ENCODE measurements around the gene ZNF462. TPM values are rescaled to one million over a fixed set of nuclear protein-coding genes. Genes with fewer than 3 reads are reported as not detected.

ZNF462 gene
- total and polyA plus RNA-seq, 7 donors: 2.0 to 102 (median 16.3) TPM

- DNase-seq (no peak), ATAC-seq (peak in 2 of 4 donors; percentile 12 to 22)
- no peak overlapping the region for H3K4me3 ChIP-seq
- H3K9me3 ChIP-seq: no peaks in the 10 kb centered on the region
- peak overlapping the region; percentile 71 for H3K27ac ChIP-seq
- 7 to 17% (median 11%) methylated on average over 3 of the region's 3 CpGs for WGBS, 3 donors
- intact Hi-C loops (cut with DNase I): loop anchor here (10.0 kb wide), 4 partner anchors 165 to 965 kb away; no protein-coding TSS in a partner anchor
- H3K27me3 ChIP-seq (ENCODE audit: insufficient read depth in 3 of 3, low read length in 2 of 3): no peaks in the 10 kb centered on the region
- peaks cover 65% of the 10 kb centered on the region for H3K4me1 ChIP-seq
- no peaks in the 10 kb centered on the region for H3K36me3 ChIP-seq (ENCODE audit: insufficient read depth in 1 of 2, low read depth in 1 of 2)
- no peak for TF ChIP-seq CTCF (IDR thresholded peaks at IDR 0.05)
Measured at GRCh38 chr9:106869458-106869857, 6.5 kb downstream of the ZNF462 start.

- no peaks in the 10 kb centered on the region for H3K36me3 ChIP-seq (ENCODE audit: insufficient read depth in 1 of 2, low read depth in 1 of 2)
- H3K9me3 ChIP-seq: no peaks in the 10 kb centered on the region
- intact Hi-C loops (cut with DNase I): no loop called here
- no peaks in the 10 kb centered on the region for H3K27me3 ChIP-seq (ENCODE audit: insufficient read depth in 3 of 3, low read length in 2 of 3)
- no peak for TF ChIP-seq CTCF (IDR thresholded peaks at IDR 0.05)
- peaks cover 89% of the 10 kb centered on the region for H3K4me1 ChIP-seq
- ATAC-seq: no peak
- peak overlapping the region; percentile 71 for H3K27ac ChIP-seq
- WGBS, 3 donors: 93 to 96% (median 96%) methylated on average over 5 of the region's 5 CpGs
- no peak overlapping the region for H3K4me3 ChIP-seq
- DNase-seq: no peak
Measured at GRCh38 chr9:106872641-106873040, 9.7 kb downstream of the ZNF462 start.

GRCh38 chr9:106874031-106874430, 11.1 kb downstream of the ZNF462 start:
- no peaks in the 10 kb centered on the region for H3K27me3 ChIP-seq (ENCODE audit: insufficient read depth in 3 of 3, low read length in 2 of 3)
- no peaks in the 10 kb centered on the region for H3K36me3 ChIP-seq (ENCODE audit: insufficient read depth in 1 of 2, low read depth in 1 of 2)
- no peaks in the 10 kb centered on the region for H3K9me3 ChIP-seq
- DNase-seq: no peak
- WGBS, 3 donors: 90 to 100% (median 94%) methylated on average over 3 of the region's 3 CpGs
- TF ChIP-seq CTCF (IDR thresholded peaks at IDR 0.05): no peak
- no peak overlapping the region for H3K4me3 ChIP-seq
- peaks cover 88% of the 10 kb centered on the region for H3K4me1 ChIP-seq
- peak overlapping the region; percentile 74 for H3K27ac ChIP-seq
- no peak for ATAC-seq
- intact Hi-C loops (cut with DNase I): no loop called here

GRCh38 chr9:106874652-106875051, 11.7 kb downstream of the ZNF462 start:
- peak overlapping the region; percentile 74 for H3K27ac ChIP-seq
- TF ChIP-seq CTCF (IDR thresholded peaks at IDR 0.05): no peak
- ATAC-seq (peak in 3 of 4 donors; percentile 66 to 84 (median 69)), DNase-seq (no peak)
- intact Hi-C loops (cut with DNase I): loop anchor here in 1 of 2 donors (5.0 kb wide), 1 partner anchor 43 kb away; no protein-coding TSS in a partner anchor
- H3K9me3 ChIP-seq: no peaks in the 10 kb centered on the region
- H3K36me3 ChIP-seq (ENCODE audit: insufficient read depth in 1 of 2, low read depth in 1 of 2): no peaks in the 10 kb centered on the region
- no peaks in the 10 kb centered on the region for H3K27me3 ChIP-seq (ENCODE audit: insufficient read depth in 3 of 3, low read length in 2 of 3)
- H3K4me1 ChIP-seq: peaks cover 86% of the 10 kb centered on the region
- WGBS, 3 donors: 31 to 61% (median 46%) methylated on average over 2 of the region's 2 CpGs
- H3K4me3 ChIP-seq: no peak overlapping the region

- no peak for DNase-seq
- H3K27me3 ChIP-seq (ENCODE audit: insufficient read depth in 3 of 3, low read length in 2 of 3): no peaks in the 10 kb centered on the region
- H3K36me3 ChIP-seq (ENCODE audit: insufficient read depth in 1 of 2, low read depth in 1 of 2): no peaks in the 10 kb centered on the region
- H3K4me3 ChIP-seq: peak overlapping the region; percentile 17
- peaks cover 86% of the 10 kb centered on the region for H3K4me1 ChIP-seq
- TF ChIP-seq CTCF (IDR thresholded peaks at IDR 0.05): no peak
- no peaks in the 10 kb centered on the region for H3K9me3 ChIP-seq
- H3K27ac ChIP-seq: peak overlapping the region; percentile 74
- peak in 3 of 4 donors; percentile 12 to 50 (median 34) for ATAC-seq
- WGBS, 3 donors: 16 to 30% (median 20%) methylated on average over 3 of the region's 3 CpGs
- intact Hi-C loops (cut with DNase I): loop anchor here in 1 of 2 donors (5.0 kb wide), 1 partner anchor 42 kb away; no protein-coding TSS in a partner anchor
Measured at GRCh38 chr9:106875529-106875928, 12.6 kb downstream of the ZNF462 start.

Data from psoas muscle (tissue), 8 donors.